ENCODE results near the gene TPCN2. TPM values are rescaled to one million over a fixed set of nuclear protein-coding genes. Genes with fewer than 3 reads are reported as not detected.

Gene TPCN2
- polyA plus RNA-seq, 3 donors, result 12.1 to 14.2 (median 13.6) TPM

GRCh38 chr11:69158301-69159149, 109.8 kb downstream of the TPCN2 start:
- DNase-seq (ENCODE audit: low read depth in 3 of 3, low spot score in 2 of 3), result no peak

GRCh38 chr11:69159150-69159852, 110.6 kb downstream of the TPCN2 start:
- no peak for DNase-seq (ENCODE audit: low read depth in 3 of 3, low spot score in 2 of 3)

- DNase-seq (ENCODE audit: low read depth in 3 of 3, low spot score in 2 of 3), result no peak
Observed at GRCh38 chr11:69160296-69161116, 111.8 kb downstream of the TPCN2 start.

- DNase-seq (ENCODE audit: low read depth in 3 of 3, low spot score in 2 of 3), result no peak
Observed at GRCh38 chr11:69161117-69161407, 112.3 kb downstream of the TPCN2 start.

GRCh38 chr11:69162505-69162904, 113.8 kb downstream of the TPCN2 start:
- no peak for DNase-seq (ENCODE audit: low read depth in 3 of 3, low spot score in 2 of 3)

- DNase-seq (ENCODE audit: low read depth in 3 of 3, low spot score in 2 of 3), result no peak
Observed at GRCh38 chr11:69163842-69164241, 115.1 kb downstream of the TPCN2 start.

- DNase-seq (ENCODE audit: low read depth in 3 of 3, low spot score in 2 of 3), result no peak
Observed at GRCh38 chr11:69164824-69165223, 116.1 kb downstream of the TPCN2 start.

GRCh38 chr11:69165775-69166174, 117.0 kb downstream of the TPCN2 start:
- DNase-seq (ENCODE audit: low read depth in 3 of 3, low spot score in 2 of 3), result no peak

- no peak for DNase-seq (ENCODE audit: low read depth in 3 of 3, low spot score in 2 of 3)
Observed at GRCh38 chr11:69166218-69167115, 117.7 kb downstream of the TPCN2 start.

- no peak for DNase-seq (ENCODE audit: low read depth in 3 of 3, low spot score in 2 of 3)
Observed at GRCh38 chr11:69167130-69167915, 118.6 kb downstream of the TPCN2 start.

GRCh38 chr11:69167916-69168691, 119.4 kb downstream of the TPCN2 start:
- DNase-seq (ENCODE audit: low read depth in 3 of 3, low spot score in 2 of 3), result no peak

- DNase-seq (ENCODE audit: low read depth in 3 of 3, low spot score in 2 of 3), result no peak
Observed at GRCh38 chr11:69169479-69169878, 120.7 kb downstream of the TPCN2 start.

- no peak for DNase-seq (ENCODE audit: low read depth in 3 of 3, low spot score in 2 of 3)
Observed at GRCh38 chr11:69170704-69171103, 122.0 kb downstream of the TPCN2 start.

- DNase-seq (ENCODE audit: low read depth in 3 of 3, low spot score in 2 of 3), result no peak
Observed at GRCh38 chr11:69171476-69172240, 122.9 kb downstream of the TPCN2 start.

- no peak for DNase-seq (ENCODE audit: low read depth in 3 of 3, low spot score in 2 of 3)
Observed at GRCh38 chr11:69172674-69173073, 123.9 kb downstream of the TPCN2 start.

- DNase-seq (ENCODE audit: low read depth in 3 of 3, low spot score in 2 of 3), result no peak
Observed at GRCh38 chr11:69173331-69173730, 124.6 kb downstream of the TPCN2 start.

GRCh38 chr11:69173925-69174581, 125.3 kb downstream of the TPCN2 start:
- DNase-seq (ENCODE audit: low read depth in 3 of 3, low spot score in 2 of 3), result no peak

GRCh38 chr11:69174841-69175240, 126.1 kb downstream of the TPCN2 start:
- no peak for DNase-seq (ENCODE audit: low read depth in 3 of 3, low spot score in 2 of 3)
